DMS153 treated with DMSO at 0.1 percent for 48 hours (cell line): ENCODE data around the gene AREG.
A peak's percentile ranks its signal among the peaks of the same experiment; 100 is the strongest.

Experiments
- DNase-seq: peaks from one replicate; lab custom pipeline; 2025; ENCODE audit not compliant: unreplicated experiment; lab: John Stamatoyannopoulos, UW

The AREG gene

DNA sequence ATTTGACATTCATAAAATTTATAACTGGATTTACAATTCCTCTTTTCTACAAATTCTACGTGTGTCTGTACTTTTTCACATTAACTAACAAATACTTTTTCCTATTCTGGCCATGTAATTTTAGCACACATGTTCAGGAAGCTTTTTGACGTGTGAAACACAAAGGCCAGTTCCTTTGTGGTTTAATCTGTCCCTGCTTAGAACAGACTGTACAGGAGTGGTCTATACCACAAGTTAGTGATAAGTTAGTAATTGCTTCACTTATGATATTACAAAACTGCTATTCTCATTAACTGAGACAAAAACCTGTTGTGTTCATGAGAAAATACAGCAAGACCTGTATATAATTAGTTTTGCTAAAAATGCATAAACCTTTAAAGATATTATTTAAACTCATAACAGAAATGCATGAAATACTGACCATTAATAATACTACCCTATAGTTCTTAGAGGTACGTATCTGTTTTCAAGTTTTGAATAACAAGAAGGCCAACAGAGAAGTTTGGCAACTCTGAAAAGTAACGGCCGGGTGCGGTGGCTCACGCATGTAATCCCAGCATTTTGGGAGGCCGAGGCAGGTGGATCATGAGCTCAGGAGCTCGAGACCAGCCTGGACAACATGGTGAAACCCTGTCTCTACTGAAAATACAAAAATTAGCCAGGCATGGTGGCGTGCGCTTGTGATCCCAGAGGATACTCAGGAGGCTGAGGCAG, 13.7 kb upstream of the AREG start:
- DNase-seq, result no peak

GRCh38 chr4:74433043-74433442, 11.9 kb upstream of the AREG start:
- DNase-seq, result no peak

DNA sequence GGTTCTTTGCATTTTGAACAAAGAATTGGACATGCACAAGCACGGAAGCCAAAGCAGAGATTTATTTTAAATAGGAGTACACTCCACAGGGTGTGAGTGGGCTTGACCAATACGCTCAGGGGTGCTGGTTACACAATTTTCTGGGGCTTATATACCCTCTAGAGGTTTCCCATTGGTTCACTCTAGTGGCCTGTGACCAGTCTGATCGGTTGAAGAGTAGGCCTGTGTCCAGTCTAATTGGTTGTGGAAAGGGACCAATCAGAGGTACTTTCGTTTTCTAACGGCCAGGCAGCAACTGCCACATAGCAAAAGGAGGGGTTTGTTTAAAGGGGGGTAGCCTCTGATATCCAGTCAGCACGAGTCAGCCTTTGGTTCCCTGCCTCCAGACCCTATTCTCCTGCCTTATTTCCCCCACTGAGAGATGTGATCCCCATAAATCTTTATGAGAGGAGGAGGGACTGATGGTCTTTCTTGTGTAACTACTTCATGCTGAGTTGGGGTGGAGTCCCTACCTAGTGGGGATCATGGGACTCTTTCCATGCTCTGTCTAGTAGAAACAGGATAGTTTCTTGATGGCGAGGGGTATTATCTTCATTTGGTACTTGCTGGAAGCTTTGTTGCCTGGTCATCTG, 11.3 kb upstream of the AREG start:
- DNase-seq, result no peak

DNA sequence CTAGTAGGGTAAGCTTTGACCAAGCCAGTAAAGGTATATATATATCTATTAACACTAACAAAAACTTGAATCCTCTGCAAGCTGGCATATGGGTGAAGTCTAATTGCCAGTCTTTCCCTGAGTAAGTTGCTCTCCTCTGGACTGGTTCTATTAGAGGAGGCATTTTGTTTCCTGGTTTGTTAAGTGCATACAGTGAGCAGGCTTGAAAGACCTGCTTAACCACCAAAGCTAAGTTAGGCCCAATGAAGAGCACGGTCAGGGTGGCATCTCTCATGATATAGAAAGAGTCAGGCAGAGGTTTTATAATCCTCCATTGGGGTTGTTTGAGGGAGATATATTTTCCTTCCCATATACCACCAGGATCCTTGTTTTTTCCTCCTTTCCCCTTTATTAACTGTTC, 9.6 kb upstream of the AREG start:
- DNase-seq, result no peak

- no peak for DNase-seq
Measured at GRCh38 chr4:74437866-74438265, 7.1 kb upstream of the AREG start.

DNA sequence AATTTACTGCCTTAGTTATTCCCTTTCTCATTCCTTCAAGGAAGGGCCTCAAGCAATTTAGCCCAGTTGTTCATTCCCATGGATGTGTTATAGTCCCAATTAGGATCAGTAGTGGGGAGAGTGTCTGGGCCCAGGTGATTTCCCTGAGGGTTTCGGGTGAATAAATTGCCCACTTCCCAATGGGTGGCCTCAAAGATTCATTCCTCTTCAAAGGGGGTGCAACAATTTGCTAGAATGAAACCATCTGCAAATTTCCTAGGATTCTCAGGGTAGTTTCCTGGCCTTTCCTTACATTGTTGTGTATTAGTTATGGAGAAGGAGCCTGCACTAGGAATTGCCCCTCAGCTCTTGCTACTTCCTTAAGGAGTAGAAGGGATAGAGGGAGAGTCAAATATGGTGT, 6.3 kb upstream of the AREG start:
- no peak for DNase-seq

DNA sequence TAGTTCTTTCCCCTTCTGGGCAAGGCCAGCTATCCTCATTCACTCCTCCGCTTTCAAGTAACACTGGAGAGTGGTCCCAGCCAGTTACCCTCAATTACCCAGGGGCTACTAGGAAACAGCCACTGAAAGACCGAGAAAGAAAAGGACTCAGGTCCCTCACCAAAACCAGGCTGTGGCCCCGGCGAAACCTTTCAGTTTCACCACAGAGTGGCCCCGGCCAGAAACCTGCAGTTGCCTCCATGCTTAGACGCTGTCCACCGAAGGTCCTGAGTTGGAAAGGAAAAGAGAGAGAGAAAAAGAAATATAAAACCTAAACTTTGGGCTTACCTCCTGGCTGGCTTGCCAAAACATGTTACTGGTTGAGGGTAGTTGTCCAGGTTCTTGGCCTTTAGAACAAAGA, 5.0 kb upstream of the AREG start:
- DNase-seq, result no peak

DNA sequence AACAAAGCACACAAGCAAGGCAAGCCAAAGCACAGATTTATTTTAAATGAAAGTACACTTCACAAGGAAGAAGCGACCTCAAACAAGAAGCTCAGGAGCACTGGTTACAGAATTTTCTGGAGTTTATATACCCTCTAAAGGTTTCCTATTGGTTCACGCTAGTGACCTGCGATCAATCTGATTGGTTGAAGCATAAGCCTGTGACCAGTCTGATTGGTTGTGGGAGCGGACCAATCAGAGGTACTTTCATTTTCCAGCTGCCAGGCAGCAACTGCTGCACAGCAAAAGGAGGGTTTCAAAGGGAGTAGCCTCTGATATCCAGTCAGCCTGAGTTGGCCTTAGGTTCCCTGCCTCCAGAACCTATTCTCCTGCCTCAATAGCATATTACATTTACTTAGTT, 4.6 kb upstream of the AREG start:
- DNase-seq, result no peak

GRCh38 chr4:74441744-74442143, 3.2 kb upstream of the AREG start:
- no peak for DNase-seq

GRCh38 chr4:74446193-74446868, 1.4 kb downstream of the AREG start:
- no peak for DNase-seq

DNA sequence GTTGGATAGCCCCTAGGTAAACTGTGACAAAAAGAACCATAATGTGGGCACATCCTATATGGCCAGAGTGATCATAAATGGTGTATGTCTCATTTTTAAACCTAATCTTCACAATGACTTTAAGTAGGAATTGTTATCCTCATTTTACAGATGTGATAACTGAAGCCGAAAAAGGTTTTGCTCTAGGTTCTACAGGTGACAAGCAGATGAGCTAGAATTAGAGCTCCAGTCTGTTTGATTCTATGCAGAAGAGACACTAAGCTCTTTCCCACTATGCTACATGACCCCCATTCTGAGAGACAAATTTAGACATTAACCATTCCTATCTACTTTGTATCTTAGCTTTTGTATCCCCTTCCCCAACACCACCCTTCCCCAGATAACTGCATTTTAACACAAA, 2.0 kb downstream of the AREG start:
- DNase-seq, result no peak

- no peak for DNase-seq
Measured at GRCh38 chr4:74447636-74448233, 2.8 kb downstream of the AREG start.

- no peak for DNase-seq
Measured at GRCh38 chr4:74449571-74450297, 4.8 kb downstream of the AREG start.

- no peak for DNase-seq
Measured at GRCh38 chr4:74450298-74450683, 5.4 kb downstream of the AREG start.

- DNase-seq, result peak; percentile 50
Measured at GRCh38 chr4:74451214-74451661, 6.3 kb downstream of the AREG start.

DNA sequence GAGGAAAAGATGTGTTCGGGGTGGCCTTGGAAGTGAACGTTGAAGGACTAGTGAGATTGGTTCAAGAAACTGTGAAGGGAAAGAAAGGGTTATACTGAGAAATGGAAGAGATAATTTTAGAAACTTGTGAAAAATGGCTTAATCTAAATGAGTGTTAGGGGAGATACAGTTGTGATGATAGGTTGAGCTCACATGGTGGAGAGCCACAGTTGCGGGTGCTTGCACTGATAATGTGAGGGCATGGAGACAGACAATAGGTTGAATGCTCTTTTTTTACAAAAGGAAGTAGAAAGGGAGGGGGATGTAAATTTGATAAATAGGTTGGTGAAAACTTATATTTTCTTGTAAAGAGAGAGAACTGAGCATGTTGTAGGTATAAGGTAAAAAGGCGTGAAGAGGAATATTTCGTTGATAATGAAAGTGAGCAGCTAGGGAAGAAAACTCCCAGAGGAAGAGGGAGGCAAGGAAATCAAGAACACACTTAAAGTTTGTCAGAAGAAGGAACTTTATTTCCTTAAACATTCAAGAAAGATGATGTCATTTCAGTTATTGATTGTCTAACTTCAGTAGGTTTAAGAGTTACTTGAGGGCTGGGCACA, 8.2 kb downstream of the AREG start:
- DNase-seq, result no peak

DNA sequence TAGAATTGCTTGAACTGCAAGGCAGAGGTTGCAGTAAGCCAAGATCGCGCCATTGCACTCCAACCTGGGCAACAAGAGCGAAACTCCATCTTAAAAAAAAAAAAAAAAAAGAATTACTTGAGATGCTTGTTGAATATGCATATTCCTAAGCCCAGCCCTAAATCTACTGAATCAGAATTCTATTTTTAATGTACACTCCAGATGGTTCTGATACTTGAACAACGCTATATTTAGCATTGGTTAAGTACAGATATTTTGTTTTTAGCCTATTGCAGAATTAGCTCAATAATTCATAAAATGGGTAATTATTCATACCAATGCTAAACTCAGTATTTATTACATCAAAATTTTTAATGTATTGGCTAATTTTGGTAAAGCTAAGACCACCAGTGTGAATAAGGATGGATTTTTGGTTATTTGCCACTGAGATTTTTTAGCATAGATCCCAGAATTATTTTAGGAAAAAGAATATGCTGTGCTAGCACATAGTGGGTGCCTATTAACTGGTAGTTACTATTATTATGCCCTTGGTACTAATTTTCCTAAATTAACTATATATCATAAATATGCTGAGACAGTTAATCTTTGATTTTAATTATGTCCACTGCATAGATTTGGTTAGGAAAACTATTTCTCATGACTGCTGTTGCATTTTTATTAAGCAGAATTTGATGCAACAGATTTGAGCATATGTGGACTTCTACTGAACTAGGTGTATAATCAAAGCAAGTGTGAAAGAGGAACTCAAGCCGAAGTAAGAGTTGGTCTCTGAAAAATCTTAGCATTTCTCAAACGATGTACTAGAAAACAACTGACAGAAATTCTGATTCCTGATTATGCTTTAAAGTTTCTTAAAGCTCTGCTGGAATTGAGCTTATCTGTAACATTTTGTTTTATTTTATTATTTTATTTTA, 9.2 kb downstream of the AREG start:
- no peak for DNase-seq

DNA sequence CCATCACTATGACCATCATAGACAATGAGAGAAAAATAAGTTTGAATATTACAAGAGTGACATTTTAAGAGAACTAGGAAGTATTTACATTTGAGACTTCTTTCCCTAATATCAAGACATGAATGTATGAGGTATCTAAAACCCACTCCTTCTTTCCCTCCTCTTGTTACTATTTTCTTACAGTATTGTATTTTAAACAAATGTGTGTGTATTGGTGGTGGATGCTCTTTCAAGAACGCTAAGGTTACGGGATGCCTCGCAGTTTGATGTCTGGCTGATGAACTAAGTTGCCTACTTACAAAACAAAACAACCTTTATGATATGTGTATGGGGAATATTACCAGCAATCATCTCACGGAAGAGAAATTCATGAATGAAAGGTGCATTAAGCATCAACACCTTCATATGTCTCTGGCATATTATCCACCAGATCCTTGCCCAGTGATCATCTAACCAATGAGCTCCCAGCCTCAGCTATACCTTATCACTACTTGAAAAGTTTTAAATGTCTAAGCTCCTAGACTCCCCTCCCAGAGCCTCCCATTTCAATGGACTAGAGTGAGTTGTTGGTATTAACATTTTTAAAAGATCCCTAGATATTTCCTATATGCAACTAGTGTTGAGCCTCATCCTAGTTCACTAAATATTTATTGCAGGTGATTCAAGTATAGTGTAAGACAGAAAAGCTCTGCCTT, 10.6 kb downstream of the AREG start:
- DNase-seq, result no peak

GRCh38 chr4:74456056-74456744, 11.3 kb downstream of the AREG start:
- DNase-seq, result no peak
